ENCODE results near the gene LRMDA.

Gene LRMDA

GRCh38 chr10:75999515-76000209, 568.2 kb downstream of the LRMDA start:
- DNase-seq (ENCODE audit: low spot score) = no peak

GRCh38 chr10:76000550-76000949, 569.1 kb downstream of the LRMDA start:
- no peak for DNase-seq (ENCODE audit: low spot score)

- no peak for DNase-seq (ENCODE audit: low spot score)
Observed at GRCh38 chr10:76001019-76001418, 569.6 kb downstream of the LRMDA start.

- DNase-seq (ENCODE audit: low spot score) = no peak
Observed at GRCh38 chr10:76001461-76001860, 570.0 kb downstream of the LRMDA start.

- no peak for DNase-seq (ENCODE audit: low spot score)
Observed at GRCh38 chr10:76002262-76002854, 570.9 kb downstream of the LRMDA start.

GRCh38 chr10:76007667-76008181, 576.3 kb downstream of the LRMDA start:
- DNase-seq (ENCODE audit: low spot score) = no peak

- no peak for DNase-seq (ENCODE audit: low spot score)
Observed at GRCh38 chr10:76009531-76009930, 578.1 kb downstream of the LRMDA start.

- no peak for DNase-seq (ENCODE audit: low spot score)
Observed at GRCh38 chr10:76010703-76011102, 579.3 kb downstream of the LRMDA start.

GRCh38 chr10:76012716-76013327, 581.4 kb downstream of the LRMDA start:
- no peak for DNase-seq (ENCODE audit: low spot score)

- no peak for DNase-seq (ENCODE audit: low spot score)
Observed at GRCh38 chr10:76015245-76015644, 583.8 kb downstream of the LRMDA start.

- DNase-seq (ENCODE audit: low spot score) = peak; percentile 21
Observed at GRCh38 chr10:76017026-76017732, 585.8 kb downstream of the LRMDA start.

GRCh38 chr10:76017733-76018433, 586.5 kb downstream of the LRMDA start:
- DNase-seq (ENCODE audit: low spot score) = no peak

- no peak for DNase-seq (ENCODE audit: low spot score)
Observed at GRCh38 chr10:76020630-76021029, 589.2 kb downstream of the LRMDA start.

- DNase-seq (ENCODE audit: low spot score) = no peak
Observed at GRCh38 chr10:76021398-76021797, 590.0 kb downstream of the LRMDA start.

GRCh38 chr10:76022366-76022765, 590.9 kb downstream of the LRMDA start:
- DNase-seq (ENCODE audit: low spot score) = no peak

GRCh38 chr10:76023007-76023406, 591.6 kb downstream of the LRMDA start:
- DNase-seq (ENCODE audit: low spot score) = no peak

GRCh38 chr10:76024460-76025123, 593.2 kb downstream of the LRMDA start:
- no peak for DNase-seq (ENCODE audit: low spot score)

- DNase-seq (ENCODE audit: low spot score) = no peak
Observed at GRCh38 chr10:76025124-76025477, 593.7 kb downstream of the LRMDA start.

GRCh38 chr10:76026176-76026771, 594.9 kb downstream of the LRMDA start:
- no peak for DNase-seq (ENCODE audit: low spot score)

GRCh38 chr10:76026905-76027304, 595.5 kb downstream of the LRMDA start:
- no peak for DNase-seq (ENCODE audit: low spot score)

- DNase-seq (ENCODE audit: low spot score) = no peak
Observed at GRCh38 chr10:76029782-76030181, 598.4 kb downstream of the LRMDA start.
